GM18858 (cell line): ENCODE measurements around the gene PRKCE.

Source experiments
- ATAC-seq: cut with Tn5 transposase; IDR thresholded peaks from one replicate; pipeline ENCODE4 v1.9.1; 2021; ENCODE audit not compliant: unreplicated experiment

Gene PRKCE

DNA sequence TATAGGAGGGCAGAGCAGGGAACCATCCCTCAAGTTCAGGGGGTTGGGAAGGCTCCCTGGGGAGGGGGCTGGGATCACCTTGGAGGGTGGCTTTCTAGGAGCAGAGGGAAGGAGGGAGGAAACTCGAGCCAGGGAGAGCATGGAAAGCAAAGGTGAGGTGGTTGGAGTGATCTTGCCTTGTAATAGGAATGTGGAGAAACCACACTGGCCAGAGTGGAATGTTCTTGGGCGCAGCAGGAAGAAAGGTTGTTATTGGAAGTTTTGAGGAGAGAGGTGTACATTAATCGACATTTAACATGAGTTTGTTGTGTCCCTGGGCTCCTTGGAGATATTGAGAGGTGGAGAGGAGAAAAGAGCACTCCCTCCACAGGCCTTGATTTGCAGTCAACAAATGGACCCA is 272.2 kb downstream of the PRKCE start:
- no peak for ATAC-seq

DNA sequence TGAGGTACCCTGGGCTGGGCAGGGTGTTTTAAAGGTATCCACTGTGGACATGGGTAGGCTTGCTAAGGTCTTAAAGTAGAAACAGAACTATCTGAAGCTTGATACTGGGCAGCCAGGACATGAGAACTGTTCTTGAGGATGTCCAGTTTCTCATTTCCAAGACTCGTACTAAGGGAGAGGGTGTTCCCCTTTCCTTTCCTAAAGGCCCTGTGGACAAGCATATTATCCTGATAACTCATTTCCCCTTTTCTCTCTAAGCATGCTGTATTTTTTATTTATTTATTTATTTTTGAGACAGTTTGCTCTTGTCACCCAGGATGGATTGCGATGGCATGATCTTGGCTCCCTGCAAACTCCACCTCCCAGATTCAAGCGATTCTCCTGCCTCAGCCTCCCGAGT is 273.6 kb downstream of the PRKCE start:
- no peak for ATAC-seq

DNA sequence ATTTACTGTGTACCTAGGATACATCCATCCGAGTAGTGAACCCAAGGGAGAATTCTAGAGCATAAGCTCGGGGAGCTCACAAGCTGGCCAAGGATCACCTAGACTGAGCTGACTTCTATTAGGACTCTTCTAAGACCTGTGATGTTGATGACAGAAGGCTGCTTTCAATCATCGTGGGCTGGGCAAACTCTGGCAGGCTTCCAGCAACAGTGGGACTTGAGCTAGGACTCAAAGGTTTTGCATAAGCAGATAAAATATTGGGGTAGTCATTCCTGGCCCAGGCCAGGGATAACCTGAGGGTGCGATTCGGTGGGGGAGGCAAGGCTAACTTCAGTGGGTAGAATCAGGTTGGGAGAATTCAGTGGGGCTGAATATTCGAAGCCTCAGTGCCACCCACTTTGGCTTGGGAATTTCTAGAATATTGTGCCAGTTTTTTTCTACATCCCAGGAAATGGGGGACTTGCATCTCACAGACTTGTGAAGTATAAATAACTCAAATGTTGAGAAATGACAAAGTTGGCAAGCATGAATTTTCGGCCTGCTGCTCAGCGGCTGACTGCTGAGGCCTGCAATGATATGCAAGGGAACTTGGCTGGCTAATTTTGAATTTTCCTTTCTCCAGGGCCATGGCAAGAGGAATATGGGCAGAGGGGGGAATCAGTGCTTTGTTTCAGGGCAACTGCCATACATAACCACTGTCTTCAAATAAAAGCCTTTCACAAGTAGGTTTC is 274.3 kb downstream of the PRKCE start:
- no peak for ATAC-seq

DNA sequence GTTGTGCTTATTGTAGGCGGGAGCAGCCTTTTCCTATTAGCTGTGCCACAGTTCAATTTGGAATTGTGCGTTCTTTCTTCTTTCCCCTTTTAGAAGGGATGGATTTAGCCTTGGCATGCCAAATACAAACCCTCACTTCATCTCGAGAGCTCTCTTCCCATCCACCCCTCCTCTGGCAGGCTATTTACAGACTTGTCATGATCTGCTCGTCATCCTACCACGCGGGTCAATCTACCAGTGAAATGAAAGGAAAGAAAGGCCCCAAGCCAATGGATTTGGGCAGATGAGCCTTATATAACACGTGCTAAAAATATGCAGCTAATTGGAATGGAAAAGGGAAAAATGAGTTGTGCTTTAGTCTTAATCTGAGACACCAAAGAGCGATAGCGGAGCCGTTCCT is 277.5 kb downstream of the PRKCE start:
- no peak for ATAC-seq

DNA sequence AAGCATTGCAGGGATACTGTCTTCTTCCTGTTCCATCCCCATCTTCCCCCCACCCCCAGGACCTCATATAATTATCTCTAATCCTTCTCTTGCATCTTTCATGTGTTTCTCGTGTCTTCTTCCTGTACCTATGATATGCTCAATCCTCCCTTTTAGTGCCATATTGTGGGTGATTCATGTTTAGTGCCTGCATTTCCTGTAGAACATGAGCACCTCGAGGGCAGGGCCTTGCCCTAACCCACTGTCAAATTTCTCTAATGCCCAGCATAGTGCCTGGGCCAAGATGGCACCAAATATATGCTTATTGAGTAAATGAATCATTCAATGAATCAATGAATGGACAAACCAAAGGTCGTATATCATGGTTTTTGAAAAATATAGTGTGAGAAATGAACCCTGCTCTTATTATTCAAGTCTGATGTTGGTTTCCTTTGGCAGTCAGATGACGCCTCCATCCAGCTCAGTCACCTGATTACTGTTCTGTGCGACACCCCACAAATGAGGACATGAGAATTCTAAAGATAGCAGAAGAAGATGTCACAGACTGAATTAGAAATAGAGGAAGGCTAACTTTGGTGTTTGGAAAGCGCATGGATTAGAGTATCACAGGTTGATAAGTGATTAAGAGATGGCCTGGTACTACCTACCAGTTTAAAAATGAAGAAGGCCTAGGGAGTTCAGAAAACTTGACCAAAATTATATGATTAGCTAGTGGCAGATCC is 278.4 kb downstream of the PRKCE start:
- no peak for ATAC-seq

DNA sequence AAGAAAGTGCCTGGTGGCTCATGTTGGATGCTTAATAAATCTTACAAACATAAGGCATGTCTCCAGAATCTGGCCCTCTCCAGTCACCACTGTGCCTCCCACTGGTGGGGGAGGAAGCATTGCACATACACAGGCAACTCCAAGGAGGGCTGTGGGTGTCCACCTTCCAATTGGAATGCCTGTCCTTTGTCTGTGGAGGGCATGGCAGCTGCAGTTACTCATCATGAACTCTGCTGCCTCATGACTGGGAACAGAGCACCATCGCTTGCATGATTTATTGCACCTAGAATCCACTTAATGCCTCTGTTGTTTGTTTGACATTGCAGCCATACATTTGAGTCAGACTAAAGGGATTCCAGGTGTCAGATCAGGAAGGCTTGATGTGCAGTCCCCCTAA is 278.9 kb downstream of the PRKCE start:
- ATAC-seq, result no peak

DNA sequence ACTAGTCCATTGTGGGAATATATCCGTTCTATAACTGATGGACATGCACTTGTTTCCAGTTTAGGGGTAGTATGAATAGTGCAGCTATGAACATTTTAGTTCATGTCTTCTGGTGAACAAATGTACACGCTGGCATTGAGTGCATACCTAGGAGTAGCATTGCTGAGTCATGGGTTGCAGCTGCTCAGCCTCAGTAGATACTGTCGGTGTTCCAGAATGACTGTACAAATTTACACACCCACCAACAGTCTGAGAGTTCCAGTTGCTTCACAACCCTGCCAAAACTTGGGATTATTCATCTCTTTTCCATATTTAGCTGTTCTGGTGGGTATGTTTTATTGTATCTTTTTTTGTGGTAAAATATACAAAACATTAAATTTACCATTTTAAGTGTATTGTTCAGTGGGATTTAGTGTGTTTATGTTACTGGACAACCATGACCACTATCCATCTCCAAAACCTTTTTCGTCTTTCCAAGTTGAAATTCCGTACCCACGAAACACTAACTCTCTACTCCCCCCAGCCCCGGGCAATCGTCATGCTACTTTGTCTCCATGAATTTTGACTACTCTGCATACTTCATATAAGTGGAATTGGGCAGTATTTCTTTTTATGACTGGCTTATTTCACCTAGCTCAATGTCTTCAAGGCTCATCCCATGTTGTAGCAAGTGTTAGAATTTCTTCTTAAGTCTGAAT is 281.0 kb downstream of the PRKCE start:
- ATAC-seq, result no peak

DNA sequence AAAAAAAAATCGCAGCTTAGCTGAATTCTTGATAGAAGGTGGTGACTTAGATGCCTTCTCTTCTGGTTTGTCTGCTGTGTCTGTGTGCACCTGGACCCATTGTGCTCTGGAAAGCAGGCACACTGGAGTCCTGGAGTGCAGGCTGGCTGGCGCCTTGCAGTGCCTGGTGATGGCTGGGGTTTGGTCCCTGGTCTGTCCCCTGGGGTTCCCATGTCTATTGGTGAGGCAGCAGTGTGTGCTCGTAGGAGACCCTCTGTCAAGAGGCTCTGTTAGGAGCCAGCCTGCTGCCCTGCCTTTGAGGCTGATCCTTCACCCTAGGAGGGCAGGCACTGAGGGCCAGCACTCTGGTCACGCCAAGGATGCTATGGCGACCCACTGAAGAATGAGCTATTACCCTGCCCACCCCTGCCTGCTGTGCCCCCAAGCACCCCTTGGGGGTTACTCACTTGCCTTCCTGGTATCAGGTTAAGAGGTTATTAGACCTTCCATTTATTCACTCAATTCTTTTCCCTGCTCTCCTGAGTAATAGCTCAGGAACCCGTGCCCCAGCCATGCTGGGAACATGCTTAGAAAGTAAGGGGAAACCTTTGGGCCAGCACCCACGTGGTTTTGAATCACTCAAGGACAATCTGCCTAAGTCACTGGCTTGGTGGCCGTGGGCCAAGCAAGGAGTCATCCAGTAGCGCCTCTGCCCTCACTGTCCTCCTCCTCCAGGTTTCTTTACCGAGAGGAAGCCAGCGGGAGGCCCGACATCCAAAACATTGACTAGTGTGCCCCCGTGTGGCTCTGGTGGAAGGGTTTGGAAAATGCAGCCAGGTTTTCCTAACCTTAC is 284.5 kb downstream of the PRKCE start:
- no peak for ATAC-seq

DNA sequence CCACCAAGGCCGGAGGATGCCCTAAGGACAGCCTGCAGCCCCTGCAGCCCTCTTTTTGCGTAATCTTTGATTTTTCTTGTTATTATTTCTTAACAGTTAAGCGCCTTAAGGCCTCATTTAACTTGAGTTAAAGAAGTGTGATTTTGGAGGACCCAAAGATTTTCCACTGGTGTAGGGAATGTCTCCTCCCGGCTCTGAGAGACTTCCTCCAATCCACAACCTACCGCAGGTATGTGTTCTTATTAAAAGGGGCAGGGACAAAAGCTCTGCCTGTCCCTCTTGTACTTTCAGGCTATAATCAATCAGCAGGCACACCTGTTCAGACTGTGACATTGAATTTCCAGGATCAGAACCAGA is 285.1 kb downstream of the PRKCE start:
- no peak for ATAC-seq

DNA sequence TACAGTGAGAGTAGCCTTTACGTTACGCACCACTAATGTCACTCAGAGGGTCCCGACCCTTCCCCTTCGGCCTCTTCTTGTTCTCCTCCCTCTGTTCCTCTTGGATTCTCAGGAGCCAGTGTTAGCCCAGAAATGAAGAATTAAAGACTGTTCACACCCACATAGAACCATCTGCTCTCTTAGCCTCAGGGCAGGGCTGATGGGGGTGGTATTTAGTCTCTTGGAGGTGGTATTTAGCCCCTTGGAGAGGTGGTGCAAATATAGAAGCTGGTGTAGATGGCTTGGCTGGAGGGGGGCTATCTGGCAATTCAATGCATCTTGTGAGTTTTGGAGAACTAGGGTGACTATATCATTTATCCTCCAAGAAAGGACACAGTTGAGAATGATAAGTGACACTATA is 286.5 kb downstream of the PRKCE start:
- ATAC-seq, result no peak

DNA sequence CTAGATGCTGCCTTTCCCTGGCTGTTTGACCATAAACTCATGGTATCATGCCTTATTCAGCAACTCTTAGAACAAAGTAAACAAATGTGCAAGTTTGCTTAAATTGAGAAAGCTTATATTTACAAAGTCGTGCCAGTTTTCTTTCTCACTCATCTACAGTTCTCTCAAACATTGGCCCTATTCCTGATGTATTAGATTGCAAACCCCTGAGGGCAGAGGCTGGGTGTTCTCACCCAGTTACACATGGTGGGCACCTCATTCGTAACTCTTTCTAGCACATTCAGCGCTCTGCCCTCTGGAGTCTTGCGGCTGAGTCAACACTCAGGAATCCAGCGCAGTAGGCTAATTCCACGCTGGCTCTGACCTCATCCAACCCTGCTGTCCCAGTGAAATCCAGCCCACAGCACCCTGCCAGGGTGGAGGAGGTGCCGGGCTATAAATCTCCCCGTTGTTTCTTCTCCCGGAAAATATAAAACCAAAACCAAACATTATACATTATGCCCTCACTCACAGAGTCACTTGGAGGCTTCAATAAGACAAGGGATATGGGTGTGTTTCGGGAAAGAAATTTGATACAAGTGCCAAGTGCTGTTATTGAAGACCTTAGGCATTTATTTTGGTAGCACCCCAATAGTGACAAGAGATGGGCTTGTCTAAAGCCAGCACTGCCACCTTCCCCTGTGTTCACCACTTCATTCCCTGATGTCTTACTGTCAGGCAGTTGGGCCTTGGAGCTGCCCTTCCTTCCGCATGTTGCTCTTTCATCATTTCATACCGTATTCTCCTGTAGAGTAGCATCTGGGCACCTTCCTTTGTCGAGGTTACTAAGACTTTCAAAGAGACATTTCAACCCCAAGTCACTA is 287.4 kb downstream of the PRKCE start:
- no peak for ATAC-seq

DNA sequence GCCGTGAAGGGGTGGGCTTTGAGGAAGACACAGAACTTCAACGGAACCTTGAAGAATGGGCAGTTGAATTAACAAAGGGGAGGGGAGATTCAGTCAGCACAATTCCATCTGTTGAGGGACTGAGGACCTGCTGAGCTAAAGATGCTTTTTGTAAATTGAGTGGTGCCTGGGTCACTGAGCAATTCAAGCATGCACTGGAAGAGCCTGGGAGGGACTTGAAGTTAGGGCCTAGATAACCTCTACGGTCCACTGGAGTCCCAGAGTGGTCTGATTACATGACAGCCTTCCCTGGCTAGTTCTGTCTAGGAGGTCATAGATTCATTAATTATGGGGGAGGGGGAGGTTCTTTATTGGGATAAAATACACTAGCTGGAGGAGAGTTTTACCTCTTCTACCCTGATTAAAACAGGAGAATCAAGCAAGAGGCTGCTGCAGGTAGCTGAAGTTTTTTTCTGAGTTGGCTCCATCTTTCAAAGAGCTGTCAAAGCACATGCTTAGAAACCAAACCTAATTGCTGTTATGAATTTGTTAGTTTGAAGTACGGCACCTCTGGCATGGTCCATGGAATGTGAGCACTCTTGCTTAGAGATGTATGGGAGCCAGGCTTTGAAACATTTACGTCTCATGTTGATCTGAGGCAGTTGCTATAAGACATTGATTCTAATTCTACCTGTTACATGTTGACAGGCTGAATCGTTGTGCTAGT is 290.2 kb downstream of the PRKCE start:
- no peak for ATAC-seq

DNA sequence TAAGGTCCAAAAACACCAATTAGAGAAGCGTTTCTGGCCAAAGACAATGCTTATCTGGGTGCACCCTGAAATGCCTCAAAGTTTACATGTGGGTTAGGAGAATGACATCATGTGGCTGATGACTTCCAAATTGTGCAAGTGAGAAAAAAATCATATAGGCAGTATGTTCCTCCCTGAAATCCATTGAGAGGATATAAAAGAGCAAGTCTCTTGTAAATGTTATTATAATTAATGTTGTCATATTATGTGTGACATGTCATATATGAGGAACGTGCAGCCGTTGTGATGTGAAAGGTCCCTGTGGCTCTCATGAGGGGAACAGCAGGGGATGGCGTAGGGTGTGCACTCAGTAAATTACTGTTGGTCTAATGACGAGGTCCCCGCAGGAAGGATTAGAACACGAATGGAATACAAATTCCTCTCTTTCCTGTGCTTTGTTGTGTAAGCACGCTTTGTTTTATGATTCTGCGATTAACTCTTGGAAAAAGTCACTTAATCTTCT is 290.8 kb downstream of the PRKCE start:
- no peak for ATAC-seq

DNA sequence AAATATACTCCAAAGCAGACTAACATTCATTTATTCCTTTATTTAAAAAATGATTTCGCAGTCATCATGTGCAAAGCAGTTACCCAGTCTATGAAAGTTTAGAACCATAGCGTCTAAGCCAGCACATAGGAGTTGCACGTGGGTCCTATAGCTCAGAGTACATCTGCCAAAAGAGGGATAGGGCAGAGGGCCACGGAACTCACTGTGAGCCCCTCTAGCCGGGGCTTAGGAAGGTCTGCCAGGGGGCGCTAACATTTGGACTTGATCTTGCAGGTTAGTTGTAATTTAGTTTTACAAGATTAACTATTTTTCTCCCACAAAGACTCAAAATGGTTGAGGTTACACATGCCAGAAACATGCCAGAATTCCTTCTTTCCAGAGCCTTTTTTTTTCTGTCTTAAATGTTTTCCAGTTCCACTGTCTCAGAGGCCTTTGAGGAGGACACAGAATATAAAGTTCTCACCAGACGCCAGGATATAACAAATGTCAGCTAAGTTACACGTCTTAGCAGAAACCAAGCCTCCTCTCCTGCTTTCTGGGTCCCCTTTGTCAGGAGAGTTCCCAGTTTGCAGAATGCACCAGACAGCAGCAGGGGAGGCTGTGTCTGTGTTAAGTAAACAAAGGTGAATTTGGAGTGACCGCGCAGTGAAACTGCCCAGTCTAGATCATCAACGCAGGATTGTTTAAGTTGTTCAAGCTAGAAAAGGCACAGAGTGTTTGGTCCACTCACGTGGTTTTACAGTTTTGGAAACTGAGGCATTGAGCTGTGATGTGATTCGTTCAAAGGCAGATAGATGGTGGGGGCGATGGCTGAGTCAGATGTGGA is 292.0 kb downstream of the PRKCE start:
- ATAC-seq, result no peak

DNA sequence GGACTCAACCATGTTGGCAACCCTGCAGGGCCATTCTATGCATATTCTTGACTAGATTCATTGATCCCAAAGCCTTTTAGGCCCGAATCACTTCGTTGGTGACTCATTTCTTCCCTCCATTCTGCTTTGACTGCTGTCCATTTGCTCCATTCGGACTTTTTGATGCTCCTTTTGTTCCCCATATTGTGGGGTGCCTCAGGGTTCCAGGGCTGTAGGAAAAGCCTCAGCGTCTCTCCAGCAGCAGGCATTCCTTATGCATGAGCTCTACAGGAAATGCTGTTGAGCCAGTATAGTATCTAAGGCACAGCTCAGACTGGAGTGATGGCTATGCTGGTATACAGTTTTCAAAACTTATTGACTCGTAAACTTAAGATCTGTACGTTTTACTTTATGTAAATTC is 292.6 kb downstream of the PRKCE start:
- no peak for ATAC-seq

DNA sequence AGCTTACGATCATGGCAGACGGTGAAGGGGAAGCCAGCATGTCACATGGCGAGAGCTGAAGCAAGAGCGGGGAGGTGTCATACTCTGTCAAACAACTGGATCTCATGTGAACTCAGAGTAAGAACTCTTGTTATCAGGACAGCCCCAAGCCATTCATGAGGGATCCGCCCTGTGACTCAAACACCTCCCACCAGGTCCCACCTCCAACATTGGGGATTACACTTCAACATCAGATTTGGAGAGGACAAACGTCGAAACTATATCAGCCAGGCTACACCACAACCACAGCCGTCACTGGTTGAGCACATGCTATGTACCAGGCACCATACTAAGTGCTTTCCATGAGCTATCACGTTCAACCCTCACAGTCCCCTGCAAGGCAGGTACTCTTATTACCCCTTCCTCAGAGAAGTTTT is 293.8 kb downstream of the PRKCE start:
- no peak for ATAC-seq

DNA sequence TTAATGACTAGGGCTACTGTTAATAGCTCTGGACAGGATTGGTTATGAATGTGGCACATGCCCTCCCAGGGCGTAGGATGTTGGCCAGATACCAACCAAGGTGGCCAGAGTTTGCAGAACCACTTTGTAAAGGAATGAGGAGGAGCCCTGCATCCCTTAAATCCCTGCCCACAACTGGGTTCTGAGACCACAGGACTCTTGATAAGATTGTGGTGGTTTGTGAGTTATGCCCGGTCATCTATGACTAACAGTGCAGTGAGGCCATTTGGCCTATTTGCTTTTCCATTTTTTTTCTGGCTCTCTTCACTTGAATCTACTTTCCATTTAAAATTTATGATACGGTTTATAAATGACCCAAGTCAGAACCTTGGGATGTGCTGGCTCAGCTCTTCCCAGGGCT is 294.5 kb downstream of the PRKCE start:
- no peak for ATAC-seq

DNA sequence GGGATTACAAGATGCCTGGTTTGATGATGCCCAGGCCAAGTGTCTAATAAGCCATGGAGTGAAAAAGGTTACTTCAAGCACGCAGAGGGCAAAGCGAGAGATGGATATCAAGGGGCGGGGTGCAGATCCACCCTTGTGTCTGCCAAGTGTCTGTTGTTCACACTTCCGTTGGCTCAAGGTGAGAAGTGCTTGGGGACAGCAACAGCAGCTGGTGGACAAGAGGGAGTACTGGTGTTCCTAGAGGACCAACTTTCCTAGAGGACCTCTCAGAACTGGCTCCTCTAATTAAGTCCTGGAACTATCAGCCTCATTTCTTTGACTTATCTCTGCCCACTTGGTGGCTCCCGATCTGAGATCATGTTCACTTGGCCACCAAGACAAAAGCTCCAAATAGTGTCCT is 299.1 kb downstream of the PRKCE start:
- no peak for ATAC-seq
